Erythroblast (primary cell): ENCODE results near the gene LRP1.

Experiments
- GATA1 ChIP-seq: IDR thresholded peaks from 2 replicates; pipeline ENCODE4 v1.6.1; 2011; ENCODE audit warnings: low read depth, mild to moderate bottlenecking, control low read depth, low read length, moderate library complexity
- POLR2A ChIP-seq: IDR thresholded peaks from 2 replicates; pipeline ENCODE4 v1.6.1; 2011; ENCODE audit warnings: mild to moderate bottlenecking, low read length

DNA sequence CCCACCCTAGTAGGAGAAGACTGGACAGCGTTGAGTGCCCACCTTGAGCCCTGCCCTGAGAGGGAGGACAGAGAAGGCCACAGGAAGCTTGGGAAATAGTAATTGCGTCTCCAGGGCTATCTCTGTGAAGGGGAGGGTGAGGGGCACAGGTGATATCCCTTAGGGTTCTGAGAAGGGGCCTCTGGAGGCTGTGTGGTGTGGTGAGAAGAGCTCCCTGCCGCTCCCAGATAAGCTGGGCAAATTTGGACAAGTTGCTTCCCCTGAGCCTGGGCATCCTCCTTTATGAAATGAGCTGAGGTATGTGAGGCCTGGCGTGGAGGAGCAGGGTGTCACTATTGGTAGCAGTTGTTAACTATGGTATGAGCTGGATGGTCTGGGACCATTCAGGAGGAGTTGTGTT is 42.6 kb downstream of the LRP1 start:
- TF ChIP-seq POLR2A = no peak
- no peak for TF ChIP-seq GATA1
